ENCODE measurements around the gene STK40. TPM values are rescaled to one million over a fixed set of nuclear protein-coding genes. Genes with fewer than 3 reads are reported as not detected.

STK40 gene
- total RNA-seq, 2 experiments from 2014 or later: 41.2 to 44.4 TPM

DNA sequence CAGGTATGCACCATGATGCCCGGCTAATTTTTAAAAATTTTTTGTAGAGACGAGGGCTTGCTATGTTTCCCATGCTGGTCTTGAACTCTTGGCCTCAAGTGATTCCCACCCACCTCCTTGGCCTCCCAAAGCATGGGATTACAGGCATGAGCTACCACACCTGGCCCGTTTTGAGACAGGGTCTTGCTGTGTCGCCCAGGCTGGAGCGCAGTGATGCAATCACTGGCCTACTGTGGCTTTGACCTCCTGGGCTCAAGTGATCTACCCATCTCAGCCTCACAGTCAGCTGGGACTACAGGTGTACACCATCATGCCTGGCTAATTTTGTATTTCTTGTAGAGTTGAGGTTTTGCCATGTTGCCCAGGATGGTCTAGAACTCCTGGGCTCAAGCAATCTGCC lies 87.1 kb downstream of the STK40 start:
- TF ChIP-seq CTCF (IDR thresholded peaks at IDR 0.05): no peak
- H3K36me3 Mint-ChIP-seq (ENCODE audit: low read depth): peaks cover 55% of the 10 kb centered on the region
- POLR2A ChIA-PET: interaction anchor here (0.7 to 1.0 kb wide), 3 partner anchors 8 to 89 kb away, joined by 3 to 4 read pairs (median 3); partner anchors contain the start of gene SH3D21
- peak overlapping the region; percentile 37 for H3K27ac Mint-ChIP-seq
- no peaks in the 10 kb centered on the region for H3K27me3 Mint-ChIP-seq
- ATAC-seq (no peak), DNase-seq (no peak)
- no peak overlapping the region for H3K4me3 Mint-ChIP-seq
- intact Hi-C loops (cut with micrococcal nuclease): no loop called here
- H3K9me3 Mint-ChIP-seq: no peaks in the 10 kb centered on the region
- H3K4me1 Mint-ChIP-seq (ENCODE audit: low read depth): peaks cover 30% of the 10 kb centered on the region
- CTCF ChIA-PET: interaction anchor here (1.3 to 3.3 kb wide), 4 partner anchors 12 to 149 kb away, joined by 3 to 24 read pairs (median 6); partner anchors contain the start of gene TRAPPC3

- Mint-ChIP-seq H3K4me1 (ENCODE audit: low read depth) (peaks cover 21% of the 10 kb centered on the region), H3K36me3 (ENCODE audit: low read depth) (peaks cover 56% of the 10 kb centered on the region), H3K4me3 (no peak overlapping the region), H3K27me3 (no peaks in the 10 kb centered on the region), H3K9me3 (no peaks in the 10 kb centered on the region), H3K27ac (no peak overlapping the region)
- DNase-seq (no peak), ATAC-seq (no peak)
- intact Hi-C loops (cut with micrococcal nuclease): no loop called here
- POLR2A ChIA-PET: no interaction called here
- TF ChIP-seq CTCF (IDR thresholded peaks at IDR 0.05): no peak
- CTCF ChIA-PET: interaction anchor here (0.7 to 1.4 kb wide), 4 partner anchors 11 to 69 kb away, joined by 3 to 8 read pairs (median 3); no protein-coding TSS in a partner anchor
Measured at GRCh38 chr1:36297062-36297461, 88.7 kb downstream of the STK40 start.

DNA sequence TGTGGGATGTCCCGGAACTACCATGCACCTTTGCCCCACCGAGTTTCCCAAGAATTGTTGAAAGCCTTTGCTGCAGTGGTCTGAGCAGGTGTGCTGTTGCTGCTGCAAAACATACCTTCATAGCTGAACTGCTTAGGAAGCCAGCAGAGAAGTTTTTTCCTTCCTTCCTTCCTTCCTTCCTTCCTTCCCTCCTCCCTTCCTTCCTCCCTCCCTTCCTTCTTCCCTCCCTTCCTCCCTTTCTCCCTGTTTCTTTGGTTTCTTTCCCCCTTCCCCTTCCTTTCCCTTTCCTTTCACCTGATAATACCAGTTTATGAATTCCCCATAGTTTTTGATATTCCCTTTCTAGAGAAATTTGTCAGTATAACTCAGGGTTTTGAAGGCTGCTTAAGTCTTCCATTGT lies 90.3 kb downstream of the STK40 start:
- intact Hi-C loops (cut with micrococcal nuclease): no loop called here
- Mint-ChIP-seq H3K36me3 (ENCODE audit: low read depth) (peaks cover 58% of the 10 kb centered on the region), H3K27me3 (no peaks in the 10 kb centered on the region), H3K4me3 (no peak overlapping the region), H3K4me1 (ENCODE audit: low read depth) (peaks cover 13% of the 10 kb centered on the region), H3K9me3 (no peaks in the 10 kb centered on the region), H3K27ac (peak overlapping the region; percentile 10)
- DNase-seq (no peak), ATAC-seq (no peak)
- TF ChIP-seq CTCF (IDR thresholded peaks at IDR 0.05): no peak
- ChIA-PET POLR2A (no interaction called here), CTCF (interaction anchor here (1.1 to 1.3 kb wide), 3 partner anchors 14 to 146 kb away, joined by 3 to 4 read pairs (median 3); partner anchors contain the start of gene TRAPPC3)

Other genes with a start within 250 kb of the STK40 start
- gene TRAPPC3, start 236.4 kb downstream of the STK40 start, total RNA-seq: 10 to 100 TPM; 47.9 to 48.4 TPM
- 100 to 1,000 TPM; 125 to 129 TPM for gene MAP7D1, start 229.8 kb downstream of the STK40 start, total RNA-seq
- gene THRAP3, start 161.5 kb downstream of the STK40 start, total RNA-seq: 100 to 1,000 TPM; 119 to 121 TPM
- gene SH3D21, start 79.6 kb downstream of the STK40 start, total RNA-seq: 10 to 100 TPM; 17.8 to 21.0 TPM
- 1 to 10 TPM; 5.8 to 6.5 TPM for gene EVA1B, start 62.3 kb downstream of the STK40 start, total RNA-seq
- gene LSM10, start 12.0 kb upstream of the STK40 start, total RNA-seq: 10 to 100 TPM; 43.8 to 46.2 TPM
- gene OSCP1, start 64.5 kb upstream of the STK40 start, total RNA-seq: 1 to 10 TPM; 1.2 to 1.5 TPM
- 100 to 1,000 TPM; 120 to 129 TPM for gene MRPS15, start 78.5 kb upstream of the STK40 start, total RNA-seq
- not detected for gene CSF3R, start 97.0 kb upstream of the STK40 start, total RNA-seq

All from activated CD8-positive, alpha-beta T cell treated with anti-CD3 and anti-CD28 coated beads for 36 hours (primary cell).